HG03039 (cell line): ENCODE results near the gene REC8.
"Not testable (repeated sequence)": the region's sequence is repeated elsewhere in the genome, so short reads cannot be mapped to it uniquely, and the experiment has no call there.

Experiments used
- ATAC-seq: cut with Tn5 transposase; IDR thresholded peaks from one replicate; pipeline ENCODE4 v1.9.1; 2021; ENCODE audit warnings: mild to moderate bottlenecking, moderate library complexity; ENCODE audit not compliant: unreplicated experiment

Gene REC8

GRCh38 chr14:24203249-24203886, 31.5 kb downstream of the REC8 start:
- ATAC-seq: not testable (repeated sequence)

- no peak for ATAC-seq
These were observed 32.6 kb downstream of the REC8 start for GRCh38 chr14:24204163-24205146.

GRCh38 chr14:24206260-24207103, 34.6 kb downstream of the REC8 start:
- ATAC-seq: no peak

GRCh38 chr14:24207104-24207551, 35.2 kb downstream of the REC8 start:
- no peak for ATAC-seq

GRCh38 chr14:24207625-24208024, 35.7 kb downstream of the REC8 start:
- ATAC-seq: no peak

GRCh38 chr14:24211311-24211710, 39.4 kb downstream of the REC8 start:
- no peak for ATAC-seq

- peak; percentile 65 for ATAC-seq
These were observed 41.3 kb downstream of the REC8 start, which contains the start of gene CHMP4A for GRCh38 chr14:24212924-24213865. CHMP4A (minus strand) TSS chr14:24213488; CDS start chr14:24213439, 49 bp downstream.

GRCh38 chr14:24213866-24214662, 42.2 kb downstream of the REC8 start:
- ATAC-seq: no peak

GRCh38 chr14:24215495-24216344, 43.8 kb downstream of the REC8 start, which contains the start of gene MDP1:
MDP1 (minus strand) TSS chr14:24216066; CDS start chr14:24215955, 111 bp downstream.
- peak; percentile 55 for ATAC-seq

- no peak for ATAC-seq
These were observed 44.4 kb downstream of the REC8 start for GRCh38 chr14:24216345-24216699.

GRCh38 chr14:24216876-24217275, 45.0 kb downstream of the REC8 start:
- ATAC-seq: not testable (repeated sequence)

- ATAC-seq: no peak
These were observed 47.2 kb downstream of the REC8 start for GRCh38 chr14:24219080-24219479.

- no peak for ATAC-seq
These were observed 47.6 kb downstream of the REC8 start for GRCh38 chr14:24219521-24219920.

- not testable (repeated sequence) for ATAC-seq
These were observed 51.1 kb downstream of the REC8 start for GRCh38 chr14:24222987-24223386.

GRCh38 chr14:24224618-24225071, 52.8 kb downstream of the REC8 start:
- ATAC-seq: no peak

- ATAC-seq: no peak
These were observed 54.6 kb downstream of the REC8 start for GRCh38 chr14:24226473-24226872.

- no peak for ATAC-seq
These were observed 57.0 kb downstream of the REC8 start for GRCh38 chr14:24228902-24229301.
